ENCODE measurements around the gene ENTHD1. TPM values are rescaled to one million over a fixed set of nuclear protein-coding genes. Genes with fewer than 3 reads are reported as not detected.

The ENTHD1 gene
- total RNA-seq, 1 donor from 2014 or later: not detected

- Mint-ChIP-seq H3K9me3 (ENCODE audit: unreplicated experiment) (no peaks in the 10 kb centered on the region), H3K4me1 (ENCODE audit: unreplicated experiment) (peaks cover 4% of the 10 kb centered on the region), H3K27me3 (ENCODE audit: unreplicated experiment) (peaks cover 7% of the 10 kb centered on the region), H3K4me3 (ENCODE audit: unreplicated experiment) (no peak overlapping the region), H3K36me3 (ENCODE audit: low read depth, unreplicated experiment) (no peaks in the 10 kb centered on the region), H3K27ac (ENCODE audit: unreplicated experiment) (no peak overlapping the region)
- no peak for TF ChIP-seq CTCF (IDR thresholded peaks at IDR 0.05; ENCODE audit: unreplicated experiment)
- DNase-seq (ENCODE audit: low spot score): no peak
Observed at GRCh38 chr22:39719559-39720450, 173.8 kb downstream of the ENTHD1 start.

GRCh38 chr22:39718921-39719475 is 174.6 kb downstream of the ENTHD1 start:
- Mint-ChIP-seq H3K27me3 (ENCODE audit: unreplicated experiment) (peaks cover 7% of the 10 kb centered on the region), H3K4me3 (ENCODE audit: unreplicated experiment) (no peak overlapping the region), H3K9me3 (ENCODE audit: unreplicated experiment) (no peaks in the 10 kb centered on the region), H3K27ac (ENCODE audit: unreplicated experiment) (no peak overlapping the region), H3K36me3 (ENCODE audit: low read depth, unreplicated experiment) (no peaks in the 10 kb centered on the region), H3K4me1 (ENCODE audit: unreplicated experiment) (peaks cover 4% of the 10 kb centered on the region)
- TF ChIP-seq CTCF (IDR thresholded peaks at IDR 0.05; ENCODE audit: unreplicated experiment): no peak
- DNase-seq (ENCODE audit: low spot score): no peak

- no peak for DNase-seq (ENCODE audit: low spot score)
- H3K4me3 Mint-ChIP-seq (ENCODE audit: unreplicated experiment): no peak overlapping the region
- peaks cover 7% of the 10 kb centered on the region for H3K27me3 Mint-ChIP-seq (ENCODE audit: unreplicated experiment)
- H3K4me1 Mint-ChIP-seq (ENCODE audit: unreplicated experiment): peaks cover 4% of the 10 kb centered on the region
- no peaks in the 10 kb centered on the region for H3K9me3 Mint-ChIP-seq (ENCODE audit: unreplicated experiment)
- TF ChIP-seq CTCF (IDR thresholded peaks at IDR 0.05; ENCODE audit: unreplicated experiment): no peak
- no peaks in the 10 kb centered on the region for H3K36me3 Mint-ChIP-seq (ENCODE audit: low read depth, unreplicated experiment)
- no peak overlapping the region for H3K27ac Mint-ChIP-seq (ENCODE audit: unreplicated experiment)
Observed at GRCh38 chr22:39718206-39718605, 175.4 kb downstream of the ENTHD1 start.

GRCh38 chr22:39717099-39717498 is 176.5 kb downstream of the ENTHD1 start:
- Mint-ChIP-seq H3K36me3 (ENCODE audit: low read depth, unreplicated experiment) (no peaks in the 10 kb centered on the region), H3K4me1 (ENCODE audit: unreplicated experiment) (peaks cover under 1% of the 10 kb centered on the region), H3K27me3 (ENCODE audit: unreplicated experiment) (peaks cover 10% of the 10 kb centered on the region), H3K27ac (ENCODE audit: unreplicated experiment) (no peak overlapping the region), H3K9me3 (ENCODE audit: unreplicated experiment) (no peaks in the 10 kb centered on the region), H3K4me3 (ENCODE audit: unreplicated experiment) (no peak overlapping the region)
- TF ChIP-seq CTCF (IDR thresholded peaks at IDR 0.05; ENCODE audit: unreplicated experiment): no peak
- no peak for DNase-seq (ENCODE audit: low spot score)

GRCh38 chr22:39716534-39716933 is 177.0 kb downstream of the ENTHD1 start:
- Mint-ChIP-seq H3K9me3 (ENCODE audit: unreplicated experiment) (no peaks in the 10 kb centered on the region), H3K4me1 (ENCODE audit: unreplicated experiment) (no peaks in the 10 kb centered on the region), H3K27ac (ENCODE audit: unreplicated experiment) (no peak overlapping the region), H3K27me3 (ENCODE audit: unreplicated experiment) (peaks cover 10% of the 10 kb centered on the region), H3K36me3 (ENCODE audit: low read depth, unreplicated experiment) (no peaks in the 10 kb centered on the region), H3K4me3 (ENCODE audit: unreplicated experiment) (no peak overlapping the region)
- DNase-seq (ENCODE audit: low spot score): no peak
- no peak for TF ChIP-seq CTCF (IDR thresholded peaks at IDR 0.05; ENCODE audit: unreplicated experiment)

Measured in endothelial cell (in vitro differentiated cells).